MM.1S (cell line): ENCODE measurements around the gene C2CD2L.

Experiments used
- EZH2phosphoT487 ChIP-seq: fragments of 300-600 bp; sonication (generic); IDR thresholded peaks from 2 replicates; pipeline ENCODE4 v1.6.1; 2018; ENCODE audit warnings: antibody characterized with exemption, low read length
- TF ChIP-seq, protein P1 (sequence below): fragments of 300-600 bp; sonication (generic); IDR thresholded peaks from 2 replicates; pipeline ENCODE4 v1.5.1; 2016; ENCODE audit warnings: antibody characterized with exemption, low read length, mixed read lengths

DNA sequence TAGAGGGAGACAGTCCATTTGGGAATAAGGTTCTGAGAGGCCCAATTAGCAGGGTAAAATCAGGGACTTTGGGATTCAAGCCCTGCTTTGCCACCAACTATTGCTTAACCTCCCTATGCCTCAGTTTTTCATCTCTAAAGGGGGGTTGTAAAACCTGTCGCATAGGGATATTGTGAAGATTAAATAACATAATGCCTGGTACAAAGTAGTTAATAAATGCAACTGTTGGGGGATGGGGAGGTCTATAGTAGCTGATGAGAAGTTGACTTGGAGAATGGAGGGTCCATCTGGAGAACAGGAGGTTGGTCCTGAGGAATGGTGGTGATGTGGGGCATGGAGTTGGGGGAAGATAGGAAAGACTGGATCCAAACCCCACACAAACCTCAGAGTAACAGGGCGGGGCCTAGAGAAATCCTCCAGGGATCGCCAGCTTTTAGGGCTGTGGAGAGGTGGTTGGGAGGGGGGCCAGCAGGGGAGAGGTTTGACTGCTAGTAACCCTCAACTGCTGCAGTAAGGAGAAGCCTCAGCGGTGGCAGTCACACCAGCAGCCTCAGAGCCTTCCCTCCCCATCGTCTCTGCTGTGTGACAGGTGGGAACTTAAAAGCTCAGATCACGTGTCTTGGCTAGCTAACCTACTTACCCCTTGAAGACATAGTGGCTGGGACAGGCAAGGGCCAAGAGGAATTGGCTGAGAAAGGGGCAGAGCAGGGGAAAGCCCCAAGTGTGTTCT lies 40.6 kb downstream of the C2CD2L start:
- TF ChIP-seq, protein P1, sequence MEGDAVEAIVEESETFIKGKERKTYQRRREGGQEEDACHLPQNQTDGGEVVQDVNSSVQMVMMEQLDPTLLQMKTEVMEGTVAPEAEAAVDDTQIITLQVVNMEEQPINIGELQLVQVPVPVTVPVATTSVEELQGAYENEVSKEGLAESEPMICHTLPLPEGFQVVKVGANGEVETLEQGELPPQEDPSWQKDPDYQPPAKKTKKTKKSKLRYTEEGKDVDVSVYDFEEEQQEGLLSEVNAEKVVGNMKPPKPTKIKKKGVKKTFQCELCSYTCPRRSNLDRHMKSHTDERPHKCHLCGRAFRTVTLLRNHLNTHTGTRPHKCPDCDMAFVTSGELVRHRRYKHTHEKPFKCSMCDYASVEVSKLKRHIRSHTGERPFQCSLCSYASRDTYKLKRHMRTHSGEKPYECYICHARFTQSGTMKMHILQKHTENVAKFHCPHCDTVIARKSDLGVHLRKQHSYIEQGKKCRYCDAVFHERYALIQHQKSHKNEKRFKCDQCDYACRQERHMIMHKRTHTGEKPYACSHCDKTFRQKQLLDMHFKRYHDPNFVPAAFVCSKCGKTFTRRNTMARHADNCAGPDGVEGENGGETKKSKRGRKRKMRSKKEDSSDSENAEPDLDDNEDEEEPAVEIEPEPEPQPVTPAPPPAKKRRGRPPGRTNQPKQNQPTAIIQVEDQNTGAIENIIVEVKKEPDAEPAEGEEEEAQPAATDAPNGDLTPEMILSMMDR: no peak
- TF ChIP-seq EZH2phosphoT487: no peak
